Neutrophil (primary cell): ENCODE results near the gene RBM7.

Experiments
- H3K27ac ChIP-seq: fragments of 200-600 bp; sonication (generic); 2 replicates; pipeline ENCODE4 v1.5.1; 2016; ENCODE audit warnings: mild to moderate bottlenecking, moderate library complexity
- H3K27me3 ChIP-seq: fragments of 200-600 bp; sonication (generic); 2 replicates; pipeline ENCODE4 v1.6.0; 2016; ENCODE audit warnings: mild to moderate bottlenecking
- H3K36me3 ChIP-seq: fragments of 200-600 bp; sonication (generic); 2 replicates; pipeline ENCODE4 v1.5.1; 2017
- H3K4me1 ChIP-seq, 2 experiments: fragments of 200-600 bp in 1 of 2; sonication (generic) in 1 of 2; 1 replicate in 1 of 2; 2 replicates in 1 of 2; pipeline versions ENCODE4 v1.5.1 to v1.6.1; 2013 to 2016; ENCODE audit warnings: low read depth in 1 of 2, low read length in 1 of 2, mild to moderate bottlenecking in 1 of 2, moderate library complexity in 1 of 2; ENCODE audit not compliant: control insufficient read depth in 1 of 2, insufficient read depth in 1 of 2
- H3K4me3 ChIP-seq, 2 experiments: fragments of 200-600 bp in 1 of 2; sonication (generic) in 1 of 2; 1 replicate in 1 of 2; 2 replicates in 1 of 2; pipeline ENCODE4 v1.5.1; 2013 to 2016; ENCODE audit warnings: low read depth in 1 of 2, low read length in 1 of 2, mild to moderate bottlenecking in 1 of 2, moderate library complexity in 1 of 2
- H3K9me3 ChIP-seq: fragments of 200-600 bp; sonication (generic); 2 replicates; pipeline ENCODE4 v1.5.1; 2016
- CTCF ChIP-seq: fragments of 200-600 bp; sonication (generic); IDR thresholded peaks from 2 replicates; pipeline ENCODE4 v1.5.1; 2016; ENCODE audit warnings: antibody characterized with exemption

RBM7 gene

GRCh38 chr11:114386131-114386530 is 14.3 kb upstream of the RBM7 start:
- no peaks in the 10 kb centered on the region for H3K36me3 ChIP-seq
- H3K4me3 ChIP-seq, result no peak overlapping the region
- H3K27ac ChIP-seq, result no peak overlapping the region
- H3K27me3 ChIP-seq, result no peaks in the 10 kb centered on the region
- no peaks in the 10 kb centered on the region for H3K9me3 ChIP-seq
- no peaks in the 10 kb centered on the region for H3K4me1 ChIP-seq
- TF ChIP-seq CTCF, result no peak

- TF ChIP-seq CTCF, result no peak
- Histone ChIP-seq H3K36me3 (no peaks in the 10 kb centered on the region), H3K4me1 (no peaks in the 10 kb centered on the region), H3K27me3 (no peaks in the 10 kb centered on the region), H3K27ac (no peak overlapping the region), H3K4me3 (no peak overlapping the region), H3K9me3 (no peaks in the 10 kb centered on the region)
These were observed 13.9 kb upstream of the RBM7 start for GRCh38 chr11:114386545-114386944.

GRCh38 chr11:114392735-114393667 is 7.5 kb upstream of the RBM7 start:
- Histone ChIP-seq H3K4me1 (peaks cover 12 to 14% of the 10 kb centered on the region in 2 experiments), H3K27ac (no peak overlapping the region), H3K27me3 (peaks cover 7% of the 10 kb centered on the region), H3K36me3 (no peaks in the 10 kb centered on the region), H3K9me3 (no peaks in the 10 kb centered on the region), H3K4me3 (no peak overlapping the region)
- no peak for TF ChIP-seq CTCF

- Histone ChIP-seq H3K9me3 (no peaks in the 10 kb centered on the region), H3K27me3 (peaks cover 7% of the 10 kb centered on the region), H3K27ac (no peak overlapping the region), H3K4me1 (peaks cover 31 to 33% of the 10 kb centered on the region in 2 experiments), H3K36me3 (no peaks in the 10 kb centered on the region), H3K4me3 (no peak overlapping the region)
- no peak for TF ChIP-seq CTCF
These were observed 4.7 kb upstream of the RBM7 start for GRCh38 chr11:114395736-114396135.

GRCh38 chr11:114396916-114397315 is 3.5 kb upstream of the RBM7 start:
- peaks cover 7% of the 10 kb centered on the region for H3K27me3 ChIP-seq
- H3K27ac ChIP-seq, result no peak overlapping the region
- peaks cover 38 to 45% of the 10 kb centered on the region in 2 experiments for H3K4me1 ChIP-seq
- H3K36me3 ChIP-seq, result no peaks in the 10 kb centered on the region
- H3K4me3 ChIP-seq, result no peak overlapping the region
- no peak for TF ChIP-seq CTCF
- no peaks in the 10 kb centered on the region for H3K9me3 ChIP-seq
